ENCODE measurements around the gene BICRAL. TPM values are rescaled to one million over a fixed set of nuclear protein-coding genes. Genes with fewer than 3 reads are reported as not detected.
"Not testable (repeated sequence)": the region's sequence is repeated elsewhere in the genome, so short reads cannot be mapped to it uniquely, and the experiment has no call there.

The BICRAL gene
- 5.1 and 6.6 TPM in 2 replicates for polyA plus RNA-seq (2012; rRNA removed)
- 5.2 and 6.2 TPM in 2 replicates for polyA plus RNA-seq (2012; cell fraction: cytosol; rRNA removed)
- polyA plus RNA-seq (2012; cell fraction: nucleus; rRNA removed), result 7.1 and 11.2 TPM in 2 replicates

- TF ChIP-seq PBX3 (IDR thresholded peaks at IDR 0.05), result no peak
- TF ChIP-seq MAX (IDR thresholded peaks at IDR 0.05; ENCODE audit: low read depth), result peak; percentile 15; the same call in 1 of the 2 replicates
- 0 out of 2 replicates have a peak, but pooled peaks have one; percentile 6 for TF ChIP-seq NFIC (IDR thresholded peaks at IDR 0.05; ENCODE audit: borderline replicate concordance)
- peak; percentile 60 for TF ChIP-seq POLR2AphosphoS5 (IDR thresholded peaks at IDR 0.05; ENCODE audit: low read depth, low read length)
- TF ChIP-seq ZBTB33 (IDR thresholded peaks at IDR 0.05; ENCODE audit: borderline replicate concordance, low read depth), result no peak
- TF ChIP-seq USF2 (IDR thresholded peaks at IDR 0.05; ENCODE audit: borderline replicate concordance, low read depth, low read length), result no peak
- no peak for TF ChIP-seq MEF2A (IDR thresholded peaks at IDR 0.05; ENCODE audit: borderline replicate concordance, low read depth)
- no peak for TF ChIP-seq SIN3A (IDR thresholded peaks at IDR 0.05; ENCODE audit: borderline replicate concordance, low read depth, low read length)
- no peak for TF ChIP-seq USF1 (IDR thresholded peaks at IDR 0.05; ENCODE audit: borderline replicate concordance, low read depth)
- no peak for TF ChIP-seq FOSL2 (IDR thresholded peaks at IDR 0.05; ENCODE audit: borderline replicate concordance, low read depth)
- no peak for TF ChIP-seq ELF1 (IDR thresholded peaks at IDR 0.05)
- TF ChIP-seq TAF1 (IDR thresholded peaks at IDR 0.05; ENCODE audit: borderline replicate concordance, low read depth, low read length), result 0 out of 2 replicates have a peak, but pooled peaks have one; percentile 57
- TF ChIP-seq EP300 (IDR thresholded peaks at IDR 0.05; ENCODE audit: borderline replicate concordance in 1 of 2, low read depth in 1 of 2, low read length in 1 of 2), result no peak
- 2% methylated on average over 43 of the region's 70 CpGs for WGBS (ENCODE audit: low lambda C conversion rate)
- CTCF ChIA-PET, result interaction anchor here (1.5 to 1.9 kb wide), 2 partner anchors 17 to 36 kb away, joined by 4 to 6 read pairs; partner anchors contain the start of gene TBCC
- H3K9me2 ChIP-seq, result no peaks in the 10 kb centered on the region
- peaks cover 17% of the 10 kb centered on the region for H3F3A ChIP-seq (replicated peaks; ENCODE audit: insufficient read depth)
- peak within 1 kb of the TSS; percentile 95 for H3K27ac ChIP-seq (ENCODE audit: low read depth in 2 of 2, low read length in 1 of 2)
- H3K27me3 ChIP-seq (ENCODE audit: insufficient read depth), result no peaks in the 10 kb centered on the region
- H3K9ac ChIP-seq, result peak within 1 kb of the TSS; percentile 99
- H3K79me2 ChIP-seq (ENCODE audit: insufficient read depth), result peaks cover 63% of the 10 kb centered on the region
- peak within 1 kb of the TSS; percentile 73 for H2AFZ ChIP-seq (ENCODE audit: low read depth)
- H3K4me1 ChIP-seq (ENCODE audit: control insufficient read depth in 1 of 2, insufficient read depth in 2 of 2, low read depth in 1 of 2, low read length in 1 of 2), result peaks cover 6 to 22% of the 10 kb centered on the region in 2 experiments
- no peaks in the 10 kb centered on the region for H3K36me3 ChIP-seq (replicated peaks in 1 of 2; ENCODE audit: control insufficient read depth in 1 of 2, insufficient read depth in 2 of 2, low read length in 1 of 2)
- no peaks in the 10 kb centered on the region for H3K9me3 ChIP-seq
- H3K4me3 ChIP-seq (ENCODE audit: low read depth in 2 of 2, low read length in 1 of 2), result peak within 1 kb of the TSS; percentile 64 to 73
- peak within 1 kb of the TSS; percentile 82 for H3K4me2 ChIP-seq
- peak; percentile 86 for DNase-seq
- no peaks in the 10 kb centered on the region for H4K20me1 ChIP-seq (ENCODE audit: insufficient read depth)
- POLR2A ChIA-PET, result interaction anchor here (0.6 to 4.2 kb wide), 10 partner anchors 10 to 1694 kb away, joined by 3 to 59 read pairs (median 4); partner anchors contain the start of genes CNPY3, RPL7L1 and TBCC
Measured at GRCh38 chr6:42781796-42782688, at the start of gene BICRAL. TSS of gene BICRAL (plus strand) at chr6:42782052. CDS start at chr6:42822023, 39,971 bp downstream.

- DNase-seq; H4K20me1 ChIP-seq (ENCODE audit: insufficient read depth); H3F3A ChIP-seq (replicated peaks; ENCODE audit: insufficient read depth); H3K9me2 ChIP-seq; POLR2A ChIA-PET; H3K4me2 ChIP-seq; H3K79me2 ChIP-seq (ENCODE audit: insufficient read depth); H3K36me3 ChIP-seq (replicated peaks in 1 of 2; ENCODE audit: control insufficient read depth in 1 of 2, insufficient read depth in 2 of 2, low read length in 1 of 2); H3K9me3 ChIP-seq; H3K4me3 ChIP-seq (ENCODE audit: low read depth in 2 of 2, low read length in 1 of 2); H3K27me3 ChIP-seq (ENCODE audit: insufficient read depth); H2AFZ ChIP-seq (ENCODE audit: low read depth); H3K27ac ChIP-seq (ENCODE audit: low read depth in 2 of 2, low read length in 1 of 2); H3K4me1 ChIP-seq (ENCODE audit: control insufficient read depth in 1 of 2, insufficient read depth in 2 of 2, low read depth in 1 of 2, low read length in 1 of 2); H3K9ac ChIP-seq: not testable (repeated sequence)
- CTCF ChIA-PET, result interaction anchor here (1.2 kb wide), 1 partner anchor 8 kb away, joined by 5 read pairs; no protein-coding TSS in a partner anchor
- 81% methylated on average over 13 of the region's 13 CpGs for WGBS (ENCODE audit: low lambda C conversion rate)
Measured at GRCh38 chr6:42733867-42734481, 47.9 kb upstream of the BICRAL start.
